Central memory CD8-positive, alpha-beta T cell (primary cell): ENCODE data around the gene ALG12.

Experiments
- ATAC-seq: fragments of 150-1000 bp; cut with Tn5 transposase; replicated peaks from 2 replicates; pipeline ENCODE4 v1.10.0; 2022; ENCODE audit warnings: mild to moderate bottlenecking, moderate FRiP score, moderate number of reproducible peaks; ENCODE audit not compliant: poor library complexity, severe bottlenecking; ENCODE audit errors: extremely low read depth
- DNase-seq, 2 donors: peaks; one replicate each; pipeline ENCODE4 v3.0.0; 2021; ENCODE audit warnings: low spot score in 2 of 2
- H3K27ac Mint-ChIP-seq: one replicate; pipeline ENCODE4 v1.8.0; 2022; ENCODE audit warnings: low read depth, mild to moderate bottlenecking, moderate library complexity, mixed read lengths
- H3K27me3 Mint-ChIP-seq: one replicate; pipeline ENCODE4 v1.8.0; 2022; ENCODE audit warnings: mixed read lengths
- H3K36me3 Mint-ChIP-seq: one replicate; pipeline ENCODE4 v1.8.0; 2022; ENCODE audit warnings: mild to moderate bottlenecking, moderate library complexity, mixed read lengths; ENCODE audit not compliant: insufficient read depth
- H3K4me1 Mint-ChIP-seq: one replicate; pipeline ENCODE4 v1.8.0; 2022; ENCODE audit warnings: mixed read lengths
- H3K4me3 Mint-ChIP-seq: one replicate; pipeline ENCODE4 v1.8.0; 2022; ENCODE audit warnings: mild to moderate bottlenecking, moderate library complexity, mixed read lengths
- H3K9me3 Mint-ChIP-seq: one replicate; pipeline ENCODE4 v1.8.0; 2022; ENCODE audit warnings: mixed read lengths

Gene ALG12

GRCh38 chr22:49917974-49918910 lies at the start of gene ALG12, which contains the start of gene CRELD2:
Gene ALG12, minus strand, starts transcription at chr22:49918438. Its CDS starts 4,673 bp downstream, at chr22:49913765.
Gene CRELD2, plus strand, starts transcription at chr22:49918634. Its CDS starts 136 bp downstream, at chr22:49918770.
- Mint-ChIP-seq H3K9me3 (no peaks in the 10 kb centered on the region), H3K27me3 (no peaks in the 10 kb centered on the region), H3K27ac (peak within 1 kb of the TSS; percentile 64), H3K4me3 (peak within 1 kb of the TSS; percentile 80), H3K4me1 (peaks cover 22% of the 10 kb centered on the region), H3K36me3 (peaks cover 17% of the 10 kb centered on the region)
- ATAC-seq (peak; percentile 96), DNase-seq (peak; percentile 91 to 94)

- ATAC-seq (no peak), DNase-seq (no peak)
- peak overlapping the region; percentile 90 for H3K27ac Mint-ChIP-seq
- no peaks in the 10 kb centered on the region for H3K27me3 Mint-ChIP-seq
- no peaks in the 10 kb centered on the region for H3K9me3 Mint-ChIP-seq
- peaks cover 32% of the 10 kb centered on the region for H3K4me1 Mint-ChIP-seq
- peak overlapping the region; percentile 23 for H3K4me3 Mint-ChIP-seq
- peaks cover 59% of the 10 kb centered on the region for H3K36me3 Mint-ChIP-seq
These were observed 49.5 kb upstream of the ALG12 start for GRCh38 chr22:49967706-49968208.

- no peak for DNase-seq
- Mint-ChIP-seq H3K27ac (peak overlapping the region; percentile 90), H3K4me3 (peak overlapping the region; percentile 23), H3K36me3 (peaks cover 66% of the 10 kb centered on the region), H3K9me3 (no peaks in the 10 kb centered on the region), H3K27me3 (no peaks in the 10 kb centered on the region), H3K4me1 (peaks cover 32% of the 10 kb centered on the region)
- ATAC-seq: no peak
These were observed 48.8 kb upstream of the ALG12 start for GRCh38 chr22:49966774-49967705.

- peaks cover 72% of the 10 kb centered on the region for H3K36me3 Mint-ChIP-seq
- ATAC-seq (no peak), DNase-seq (no peak)
- peak overlapping the region; percentile 96 for H3K27ac Mint-ChIP-seq
- H3K9me3 Mint-ChIP-seq: no peaks in the 10 kb centered on the region
- H3K27me3 Mint-ChIP-seq: no peaks in the 10 kb centered on the region
- H3K4me3 Mint-ChIP-seq: no peak overlapping the region
- peaks cover 38% of the 10 kb centered on the region for H3K4me1 Mint-ChIP-seq
These were observed 48.0 kb upstream of the ALG12 start for GRCh38 chr22:49966041-49966773.

GRCh38 chr22:49965091-49966040 lies 47.1 kb upstream of the ALG12 start:
- Mint-ChIP-seq H3K4me3 (peak overlapping the region; percentile 94), H3K27me3 (no peaks in the 10 kb centered on the region), H3K27ac (peak overlapping the region; percentile 96), H3K4me1 (peaks cover 31% of the 10 kb centered on the region), H3K9me3 (no peaks in the 10 kb centered on the region), H3K36me3 (peaks cover 64% of the 10 kb centered on the region)
- ATAC-seq: no peak
- no peak for DNase-seq

- DNase-seq (peak in 1 of 2 donors; percentile 51), ATAC-seq (peak; percentile 9)
- no peaks in the 10 kb centered on the region for H3K9me3 Mint-ChIP-seq
- H3K4me1 Mint-ChIP-seq: peaks cover 31% of the 10 kb centered on the region
- H3K36me3 Mint-ChIP-seq: peaks cover 65% of the 10 kb centered on the region
- peak overlapping the region; percentile 94 for H3K4me3 Mint-ChIP-seq
- H3K27ac Mint-ChIP-seq: peak overlapping the region; percentile 96
- H3K27me3 Mint-ChIP-seq: no peaks in the 10 kb centered on the region
These were observed 46.2 kb upstream of the ALG12 start for GRCh38 chr22:49964136-49965090.

- ATAC-seq (no peak), DNase-seq (no peak)
- Mint-ChIP-seq H3K4me3 (peak overlapping the region; percentile 94), H3K27ac (peak overlapping the region; percentile 96), H3K9me3 (no peaks in the 10 kb centered on the region), H3K27me3 (no peaks in the 10 kb centered on the region), H3K36me3 (peaks cover 68% of the 10 kb centered on the region), H3K4me1 (peaks cover 31% of the 10 kb centered on the region)
These were observed 45.4 kb upstream of the ALG12 start for GRCh38 chr22:49963647-49964026.

GRCh38 chr22:49962751-49963646 lies 44.8 kb upstream of the ALG12 start:
- Mint-ChIP-seq H3K27me3 (no peaks in the 10 kb centered on the region), H3K4me1 (peaks cover 29% of the 10 kb centered on the region), H3K9me3 (no peaks in the 10 kb centered on the region), H3K27ac (peak overlapping the region; percentile 96), H3K4me3 (peak overlapping the region; percentile 94), H3K36me3 (peaks cover 70% of the 10 kb centered on the region)
- no peak for ATAC-seq
- DNase-seq: no peak

- peak; percentile 60 to 76 for DNase-seq
- ATAC-seq: peak; percentile 41
- no peaks in the 10 kb centered on the region for H3K27me3 Mint-ChIP-seq
- H3K4me1 Mint-ChIP-seq: peaks cover 21% of the 10 kb centered on the region
- peaks cover 66% of the 10 kb centered on the region for H3K36me3 Mint-ChIP-seq
- H3K4me3 Mint-ChIP-seq: peak overlapping the region; percentile 94
- H3K27ac Mint-ChIP-seq: peak overlapping the region; percentile 96
- no peaks in the 10 kb centered on the region for H3K9me3 Mint-ChIP-seq
These were observed 43.9 kb upstream of the ALG12 start for GRCh38 chr22:49962012-49962750.
